GM21619 (cell line): ENCODE measurements around the gene LTB4R2.
"Not testable (repeated sequence)": the region's sequence is repeated elsewhere in the genome, so short reads cannot be mapped to it uniquely, and the experiment has no call there.

Experiments used
- ATAC-seq: cut with Tn5 transposase; IDR thresholded peaks from one replicate; pipeline ENCODE4 v1.9.1; 2021; ENCODE audit not compliant: unreplicated experiment

The LTB4R2 gene

GRCh38 chr14:24338843-24339242 is 28.9 kb downstream of the LTB4R2 start:
- no peak for ATAC-seq

- peak; percentile 85 for ATAC-seq
These were observed 29.6 kb downstream of the LTB4R2 start, which contains the start of gene RIPK3 for GRCh38 chr14:24339284-24340151. Gene RIPK3, minus strand, starts transcription at chr14:24339991. Its CDS starts 165 bp downstream, at chr14:24339826.

GRCh38 chr14:24340606-24341005 is 30.7 kb downstream of the LTB4R2 start:
- ATAC-seq: no peak

- no peak for ATAC-seq
These were observed 32.9 kb downstream of the LTB4R2 start for GRCh38 chr14:24342889-24343288.

GRCh38 chr14:24343795-24344660 is 34.1 kb downstream of the LTB4R2 start:
- no peak for ATAC-seq

- no peak for ATAC-seq
These were observed 37.2 kb downstream of the LTB4R2 start for GRCh38 chr14:24347134-24347533.

GRCh38 chr14:24348186-24348585 is 38.2 kb downstream of the LTB4R2 start:
- ATAC-seq: no peak

- no peak for ATAC-seq
These were observed 39.8 kb downstream of the LTB4R2 start for GRCh38 chr14:24349742-24350141.

GRCh38 chr14:24351517-24351916 is 41.6 kb downstream of the LTB4R2 start:
- ATAC-seq: no peak

- no peak for ATAC-seq
These were observed 43.9 kb downstream of the LTB4R2 start for GRCh38 chr14:24353559-24354481.

GRCh38 chr14:24354482-24354825 is 44.5 kb downstream of the LTB4R2 start:
- ATAC-seq: not testable (repeated sequence)

GRCh38 chr14:24355009-24355408 is 45.1 kb downstream of the LTB4R2 start:
- no peak for ATAC-seq

GRCh38 chr14:24356208-24356607 is 46.3 kb downstream of the LTB4R2 start:
- ATAC-seq: no peak

- ATAC-seq: no peak
These were observed 50.3 kb downstream of the LTB4R2 start for GRCh38 chr14:24360281-24360680.

- ATAC-seq: no peak
These were observed 51.4 kb downstream of the LTB4R2 start for GRCh38 chr14:24361326-24361725.
